Astrocyte (in vitro differentiated cells and primary cell): ENCODE data around the gene DSG1. TPM values are rescaled to one million over a fixed set of nuclear protein-coding genes. Genes with fewer than 3 reads are reported as not detected.

Source experiments
- DNase-seq: peaks from one replicate; pipeline ENCODE4 v3.0.0-alpha.2; 2010; ENCODE audit warnings: low read depth
- FAIRE-seq: peaks from 2 replicates; lab custom pipeline; 2011; peaks lifted over from hg19 to GRCh38; lab: Jason Lieb, UNC
- H2AFZ ChIP-seq: 2 replicates; pipeline ENCODE4 v1.6.0; 2012; ENCODE audit warnings: low read depth, low read length, inconsistent platforms
- H3K27ac ChIP-seq: 2 replicates; pipeline ENCODE4 v1.5.1; 2011; ENCODE audit warnings: low read depth, low read length, inconsistent platforms
- H3K27me3 ChIP-seq: 2 replicates; pipeline ENCODE4 v1.6.0; 2011; ENCODE audit warnings: low read length, inconsistent platforms; ENCODE audit not compliant: insufficient read depth
- H3K36me3 ChIP-seq: 2 replicates; pipeline ENCODE4 v1.5.1; 2011; ENCODE audit warnings: low read length, inconsistent platforms; ENCODE audit not compliant: insufficient read depth
- H3K4me1 ChIP-seq: 2 replicates; pipeline ENCODE4 v1.5.1; 2011; ENCODE audit warnings: low read length, inconsistent platforms; ENCODE audit not compliant: insufficient read depth
- H3K4me2 ChIP-seq: 2 replicates; pipeline ENCODE4 v1.6.0; 2012; ENCODE audit warnings: low read length, inconsistent platforms
- H3K4me3 ChIP-seq: 2 replicates; pipeline ENCODE4 v1.5.1; 2011; ENCODE audit warnings: low read depth, mild to moderate bottlenecking, low read length, inconsistent platforms; ENCODE audit not compliant: insufficient read depth
- H3K79me2 ChIP-seq: 2 replicates; pipeline ENCODE4 v1.6.0; 2012; ENCODE audit warnings: mild to moderate bottlenecking, low read length, inconsistent platforms; ENCODE audit not compliant: insufficient read depth
- H3K9ac ChIP-seq: 2 replicates; pipeline ENCODE4 v1.6.0; 2012; ENCODE audit warnings: mild to moderate bottlenecking, low read length, inconsistent platforms
- H3K9me3 ChIP-seq: 2 replicates; pipeline ENCODE4 v1.5.1; 2012; ENCODE audit warnings: low read depth, mild to moderate bottlenecking, low read length, inconsistent platforms; ENCODE audit not compliant: insufficient read depth
- H4K20me1 ChIP-seq: 2 replicates; pipeline ENCODE4 v1.6.0; 2012; ENCODE audit warnings: low read length, inconsistent platforms; ENCODE audit not compliant: insufficient read depth
- H3K27ac Mint-ChIP-seq: one replicate; pipeline ENCODE4 v1.8.0; 2021; ENCODE audit warnings: mild to moderate bottlenecking, mixed read lengths; ENCODE audit not compliant: unreplicated experiment
- H3K27me3 Mint-ChIP-seq: one replicate; pipeline ENCODE4 v1.8.0; 2021; ENCODE audit warnings: low read depth, mixed read lengths; ENCODE audit not compliant: unreplicated experiment
- H3K36me3 Mint-ChIP-seq: one replicate; pipeline ENCODE4 v1.8.0; 2021; ENCODE audit warnings: low read depth, mixed read lengths; ENCODE audit not compliant: unreplicated experiment
- H3K4me1 Mint-ChIP-seq: one replicate; pipeline ENCODE4 v1.8.0; 2021; ENCODE audit warnings: low read depth, mixed read lengths; ENCODE audit not compliant: unreplicated experiment
- H3K4me3 Mint-ChIP-seq: one replicate; pipeline ENCODE4 v1.8.0; 2021; ENCODE audit warnings: mild to moderate bottlenecking, moderate library complexity, mixed read lengths; ENCODE audit not compliant: unreplicated experiment
- H3K9me3 Mint-ChIP-seq: one replicate; pipeline ENCODE4 v1.8.0; 2021; ENCODE audit warnings: mild to moderate bottlenecking, mixed read lengths; ENCODE audit not compliant: unreplicated experiment
- EZH2 ChIP-seq: IDR thresholded peaks from 2 replicates; pipeline ENCODE4 v1.6.1; 2012; ENCODE audit warnings: mild to moderate bottlenecking, low read length, inconsistent platforms; ENCODE audit not compliant: insufficient read depth
- total RNA-seq: library from RNA; stranded (reverse); gene quantifications from 2 replicates; pipeline ENCODE4 v1.2.1, GENCODE V29; 2021
- TF ChIP-seq, protein P1 (sequence below): IDR thresholded peaks from 2 replicates; pipeline ENCODE4 v1.5.1; 2011; ENCODE audit warnings: low read depth, mild to moderate bottlenecking, inconsistent platforms, low read length, moderate library complexity; ENCODE audit not compliant: insufficient read depth

DSG1 gene
- total RNA-seq, 1 donor from 2014 or later: 0.05 TPM

DNA sequence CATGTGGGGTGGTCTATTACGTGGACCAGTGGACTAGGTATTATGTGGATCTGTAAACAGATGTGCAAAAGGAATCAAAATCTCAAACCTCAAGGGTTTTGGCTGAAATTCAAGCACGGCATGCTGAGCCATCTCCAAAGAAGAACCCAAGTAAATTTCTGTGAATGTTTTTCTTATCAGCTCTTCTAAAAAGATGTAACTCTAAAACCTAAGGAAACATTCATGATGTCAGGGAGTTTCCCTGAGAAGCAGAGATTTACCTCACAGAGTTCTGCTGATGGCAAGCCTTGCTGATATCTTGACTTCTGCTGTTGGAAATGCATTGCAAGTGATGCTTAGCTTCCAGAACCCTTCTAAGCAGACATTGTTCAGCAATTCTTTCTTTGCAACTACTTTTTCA lies 80.2 kb downstream of the DSG1 start:
- Histone ChIP-seq H3K27me3 (peaks cover 5% of the 10 kb centered on the region), H3K27ac (no peak overlapping the region), H3K4me1 (peaks cover 6% of the 10 kb centered on the region), H3K9ac (no peak overlapping the region), H3K79me2 (no peaks in the 10 kb centered on the region), H3K4me3 (no peak overlapping the region), H3K4me2 (no peak overlapping the region), H3K36me3 (no peaks in the 10 kb centered on the region), H2AFZ (no peak overlapping the region), H3K9me3 (no peaks in the 10 kb centered on the region), H4K20me1 (no peaks in the 10 kb centered on the region)
- TF ChIP-seq EZH2: no peak
- TF ChIP-seq, protein P1, sequence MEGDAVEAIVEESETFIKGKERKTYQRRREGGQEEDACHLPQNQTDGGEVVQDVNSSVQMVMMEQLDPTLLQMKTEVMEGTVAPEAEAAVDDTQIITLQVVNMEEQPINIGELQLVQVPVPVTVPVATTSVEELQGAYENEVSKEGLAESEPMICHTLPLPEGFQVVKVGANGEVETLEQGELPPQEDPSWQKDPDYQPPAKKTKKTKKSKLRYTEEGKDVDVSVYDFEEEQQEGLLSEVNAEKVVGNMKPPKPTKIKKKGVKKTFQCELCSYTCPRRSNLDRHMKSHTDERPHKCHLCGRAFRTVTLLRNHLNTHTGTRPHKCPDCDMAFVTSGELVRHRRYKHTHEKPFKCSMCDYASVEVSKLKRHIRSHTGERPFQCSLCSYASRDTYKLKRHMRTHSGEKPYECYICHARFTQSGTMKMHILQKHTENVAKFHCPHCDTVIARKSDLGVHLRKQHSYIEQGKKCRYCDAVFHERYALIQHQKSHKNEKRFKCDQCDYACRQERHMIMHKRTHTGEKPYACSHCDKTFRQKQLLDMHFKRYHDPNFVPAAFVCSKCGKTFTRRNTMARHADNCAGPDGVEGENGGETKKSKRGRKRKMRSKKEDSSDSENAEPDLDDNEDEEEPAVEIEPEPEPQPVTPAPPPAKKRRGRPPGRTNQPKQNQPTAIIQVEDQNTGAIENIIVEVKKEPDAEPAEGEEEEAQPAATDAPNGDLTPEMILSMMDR: no peak
- no peak overlapping the region for H3K4me3 Mint-ChIP-seq
- H3K36me3 Mint-ChIP-seq: no peaks in the 10 kb centered on the region
- peaks cover 15% of the 10 kb centered on the region for H3K4me1 Mint-ChIP-seq
- DNase-seq (peak; percentile 17), FAIRE-seq (no peak)
- no peak overlapping the region for H3K27ac Mint-ChIP-seq
- no peaks in the 10 kb centered on the region for H3K27me3 Mint-ChIP-seq
- no peaks in the 10 kb centered on the region for H3K9me3 Mint-ChIP-seq

DNA sequence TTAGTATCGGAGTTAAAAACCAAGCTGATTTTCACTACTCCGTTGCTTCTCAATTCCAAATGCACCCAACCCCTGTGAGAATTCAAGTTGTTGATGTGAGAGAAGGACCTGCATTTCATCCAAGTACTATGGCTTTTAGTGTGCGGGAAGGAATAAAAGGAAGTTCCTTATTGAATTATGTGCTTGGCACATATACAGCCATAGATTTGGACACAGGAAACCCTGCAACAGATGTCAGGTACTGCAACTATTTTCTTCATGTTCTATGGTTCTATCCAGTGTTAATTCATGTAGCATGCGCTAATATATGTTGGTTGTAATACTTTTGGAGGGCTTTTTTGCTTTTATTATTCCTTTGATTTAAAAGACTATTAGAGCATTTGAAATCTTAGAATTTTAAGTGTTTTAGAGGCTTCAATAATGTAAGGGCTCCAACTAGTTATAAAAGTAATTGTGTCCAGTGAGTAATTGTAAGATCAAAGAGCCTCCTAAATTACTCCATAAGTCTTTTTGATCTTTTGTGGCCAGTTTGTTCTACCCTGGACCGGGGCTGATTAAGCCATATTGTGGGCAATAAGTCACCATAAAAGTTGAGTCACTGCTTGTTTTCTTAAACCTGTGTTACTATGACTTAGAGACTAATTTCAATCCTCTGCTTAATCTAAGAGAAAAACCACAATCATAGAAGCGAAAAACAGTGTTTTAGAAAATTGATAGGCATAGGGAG lies 81.5 kb downstream of the DSG1 start:
- Histone ChIP-seq H3K27me3 (peaks cover 9% of the 10 kb centered on the region), H3K4me1 (peaks cover 6% of the 10 kb centered on the region), H3K9me3 (no peaks in the 10 kb centered on the region), H3K9ac (no peak overlapping the region), H4K20me1 (no peaks in the 10 kb centered on the region), H3K36me3 (no peaks in the 10 kb centered on the region), H3K4me2 (peak overlapping the region; percentile 11), H3K79me2 (no peaks in the 10 kb centered on the region), H3K4me3 (no peak overlapping the region), H2AFZ (no peak overlapping the region), H3K27ac (no peak overlapping the region)
- H3K4me1 Mint-ChIP-seq: peaks cover 15% of the 10 kb centered on the region
- FAIRE-seq (no peak), DNase-seq (peak; percentile 77)
- H3K27me3 Mint-ChIP-seq: no peaks in the 10 kb centered on the region
- TF ChIP-seq EZH2: no peak
- TF ChIP-seq, protein P1: no peak
- no peak overlapping the region for H3K4me3 Mint-ChIP-seq
- H3K36me3 Mint-ChIP-seq: no peaks in the 10 kb centered on the region
- no peak overlapping the region for H3K27ac Mint-ChIP-seq
- H3K9me3 Mint-ChIP-seq: no peaks in the 10 kb centered on the region
